Measurements from ENCODE around the gene KLHL21.

- TF ChIP-seq, protein P1, sequence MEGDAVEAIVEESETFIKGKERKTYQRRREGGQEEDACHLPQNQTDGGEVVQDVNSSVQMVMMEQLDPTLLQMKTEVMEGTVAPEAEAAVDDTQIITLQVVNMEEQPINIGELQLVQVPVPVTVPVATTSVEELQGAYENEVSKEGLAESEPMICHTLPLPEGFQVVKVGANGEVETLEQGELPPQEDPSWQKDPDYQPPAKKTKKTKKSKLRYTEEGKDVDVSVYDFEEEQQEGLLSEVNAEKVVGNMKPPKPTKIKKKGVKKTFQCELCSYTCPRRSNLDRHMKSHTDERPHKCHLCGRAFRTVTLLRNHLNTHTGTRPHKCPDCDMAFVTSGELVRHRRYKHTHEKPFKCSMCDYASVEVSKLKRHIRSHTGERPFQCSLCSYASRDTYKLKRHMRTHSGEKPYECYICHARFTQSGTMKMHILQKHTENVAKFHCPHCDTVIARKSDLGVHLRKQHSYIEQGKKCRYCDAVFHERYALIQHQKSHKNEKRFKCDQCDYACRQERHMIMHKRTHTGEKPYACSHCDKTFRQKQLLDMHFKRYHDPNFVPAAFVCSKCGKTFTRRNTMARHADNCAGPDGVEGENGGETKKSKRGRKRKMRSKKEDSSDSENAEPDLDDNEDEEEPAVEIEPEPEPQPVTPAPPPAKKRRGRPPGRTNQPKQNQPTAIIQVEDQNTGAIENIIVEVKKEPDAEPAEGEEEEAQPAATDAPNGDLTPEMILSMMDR (IDR thresholded peaks at IDR 0.05), result no peak
- TF ChIP-seq POLR2A (IDR thresholded peaks at IDR 0.05), result no peak
Observed at GRCh38 chr1:6593810-6594209, 8.9 kb downstream of the KLHL21 start.
